Right renal cortex interstitium (tissue), 3 donors: Measurements from ENCODE around the gene CCDC66. TPM values are rescaled to one million over a fixed set of nuclear protein-coding genes. Genes with fewer than 3 reads are reported as not detected.
"Not testable (repeated sequence)": the region's sequence is repeated elsewhere in the genome, so short reads cannot be mapped to it uniquely, and the experiment has no call there.

Source experiments
- DNase-seq, 3 donors: peaks; one replicate each; pipeline ENCODE4 v3.0.0-alpha.2; 2013; ENCODE audit warnings: low read depth in 3 of 3, low spot score in 2 of 3
- polyA plus RNA-seq, 3 donors: library from polyadenylated mRNA; unstranded; fragments of 120-200 nt; gene quantifications; one replicate each; pipeline ENCODE4 v1.2.1, GENCODE V29; 2013; ENCODE audit not compliant: insufficient read length in 3 of 3

The CCDC66 gene
- 10 to 100 TPM; 29.2 to 35.1 (median 34.5) TPM for polyA plus RNA-seq

GRCh38 chr3:56556908-56557830 is at the start of gene CCDC66:
TSS of gene CCDC66 (plus strand) at chr3:56557175. CDS start at chr3:56557243, 68 bp downstream.
- peak; percentile 80 to 85 (median 80) for DNase-seq

DNA sequence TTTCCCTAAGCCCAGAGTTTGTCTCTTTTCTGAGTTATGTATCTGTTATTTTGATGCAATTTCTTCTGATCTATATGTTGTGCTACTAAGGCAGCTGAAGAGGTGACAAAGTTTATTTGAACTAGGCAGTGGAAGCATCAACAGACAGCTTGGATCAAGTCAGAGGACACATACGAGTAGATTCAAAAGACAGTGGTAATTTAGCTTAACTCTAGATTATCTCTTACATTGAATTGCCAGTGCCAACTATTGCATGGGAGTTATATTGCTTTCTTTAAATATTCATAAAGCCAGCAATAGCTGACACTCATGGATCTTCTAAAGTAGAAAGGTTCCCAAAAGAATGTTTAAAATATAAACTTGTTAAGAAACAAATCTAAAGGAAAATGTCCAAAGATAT is 37.3 kb upstream of the CCDC66 start:
- DNase-seq: no peak

GRCh38 chr3:56522374-56522773 is 34.6 kb upstream of the CCDC66 start:
- DNase-seq: no peak

DNA sequence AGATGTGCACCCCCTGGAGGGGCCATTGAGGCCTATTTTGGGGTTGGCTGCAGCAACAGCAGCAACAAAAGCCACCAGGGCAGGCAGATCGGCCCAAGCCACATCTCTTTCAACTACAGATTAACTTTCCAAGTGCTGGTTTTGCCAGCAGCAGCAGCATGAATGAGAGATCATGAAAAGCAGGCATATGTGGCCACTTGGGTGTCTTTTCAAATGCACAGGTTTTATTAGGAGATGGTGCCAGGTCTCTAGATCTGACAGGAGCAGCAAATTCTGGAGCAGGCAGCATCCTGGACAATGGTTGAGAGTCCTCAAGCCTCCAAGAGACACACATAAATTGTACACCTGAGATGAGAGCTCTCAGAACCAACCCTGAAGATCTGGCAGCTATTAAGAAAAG is 31.7 kb upstream of the CCDC66 start:
- no peak for DNase-seq

GRCh38 chr3:56536735-56537134 is 20.2 kb upstream of the CCDC66 start:
- DNase-seq: no peak

DNA sequence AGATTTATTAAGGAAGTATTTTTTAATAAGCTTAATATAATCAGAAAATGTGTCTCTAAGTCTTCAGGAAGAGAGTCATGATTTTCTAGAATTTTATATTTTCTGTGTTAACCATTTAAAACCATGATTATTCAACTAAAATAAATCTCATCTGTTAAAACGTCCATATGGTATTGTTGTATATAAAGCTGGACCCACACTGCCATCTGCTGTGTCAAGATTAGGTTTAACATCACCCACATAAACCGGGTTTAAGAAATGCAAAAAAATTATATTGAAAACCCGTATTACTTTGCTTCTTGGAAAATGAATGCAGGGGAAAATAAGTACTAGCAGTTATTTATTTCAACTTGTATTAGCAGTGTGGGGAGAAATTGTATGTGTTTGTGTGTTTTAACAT is 9.5 kb upstream of the CCDC66 start:
- DNase-seq: no peak

DNA sequence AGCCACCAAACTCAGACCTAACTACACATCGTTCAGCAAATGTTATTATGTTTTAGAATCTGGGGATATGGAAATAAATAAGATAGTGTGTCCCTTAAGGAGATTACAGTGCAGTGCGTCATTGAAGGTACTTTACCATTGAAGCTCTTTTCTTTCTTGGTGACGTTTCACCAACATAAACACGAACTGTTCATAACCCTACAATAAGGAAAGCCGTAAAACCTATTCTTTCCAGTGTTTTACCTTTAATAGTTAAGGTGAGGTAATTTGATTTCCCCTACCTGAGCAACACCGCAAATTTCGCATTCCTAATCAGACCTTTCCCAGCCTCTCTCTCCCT is 826 bp downstream of the CCDC66 start:
- no peak for DNase-seq

DNA sequence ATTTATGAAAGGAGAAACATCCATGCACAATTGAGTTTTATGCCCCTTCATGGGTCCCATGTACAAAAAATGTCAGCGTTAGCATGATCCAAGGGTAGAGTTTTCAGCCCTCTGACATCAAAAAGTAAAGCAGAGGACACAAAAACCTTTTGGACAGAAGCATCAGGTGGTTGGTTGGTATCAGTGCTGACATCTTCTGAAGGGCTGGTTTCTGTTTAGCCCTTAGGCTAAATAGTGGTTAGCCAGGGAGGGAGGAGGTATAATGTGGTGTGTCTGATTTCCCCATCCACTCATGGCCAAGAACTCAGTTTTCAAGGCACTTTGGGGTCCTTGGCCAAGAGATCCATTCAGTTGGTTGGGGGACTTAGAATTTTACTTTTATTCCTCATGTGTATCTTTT is 16.5 kb downstream of the CCDC66 start:
- DNase-seq: no peak

DNA sequence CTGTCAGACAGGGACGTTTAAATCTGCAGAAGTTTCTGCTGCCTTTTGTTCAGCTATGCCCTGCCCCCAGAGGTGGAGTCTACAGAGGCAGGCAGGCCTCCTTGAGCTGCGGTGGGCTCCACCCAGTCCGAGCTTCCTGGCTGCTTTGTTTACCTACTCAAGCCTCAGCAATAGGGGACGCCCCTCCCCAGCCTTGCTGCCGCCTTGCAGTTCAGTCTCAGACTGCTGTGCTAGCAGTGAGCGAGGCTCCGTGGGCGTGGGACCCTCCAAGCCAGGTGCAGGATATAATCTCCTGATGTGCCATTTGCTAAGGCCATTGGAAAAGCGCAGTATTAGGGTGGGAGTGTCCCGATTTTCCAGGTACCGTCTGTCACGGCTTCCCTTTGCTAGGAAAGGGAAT is 25.0 kb downstream of the CCDC66 start:
- DNase-seq: not testable (repeated sequence)

GRCh38 chr3:56584275-56584674 is 27.3 kb downstream of the CCDC66 start:
- DNase-seq: not testable (repeated sequence)

GRCh38 chr3:56590814-56591213 is 33.8 kb downstream of the CCDC66 start:
- DNase-seq: no peak

GRCh38 chr3:56591262-56591661 is 34.3 kb downstream of the CCDC66 start:
- no peak for DNase-seq

DNA sequence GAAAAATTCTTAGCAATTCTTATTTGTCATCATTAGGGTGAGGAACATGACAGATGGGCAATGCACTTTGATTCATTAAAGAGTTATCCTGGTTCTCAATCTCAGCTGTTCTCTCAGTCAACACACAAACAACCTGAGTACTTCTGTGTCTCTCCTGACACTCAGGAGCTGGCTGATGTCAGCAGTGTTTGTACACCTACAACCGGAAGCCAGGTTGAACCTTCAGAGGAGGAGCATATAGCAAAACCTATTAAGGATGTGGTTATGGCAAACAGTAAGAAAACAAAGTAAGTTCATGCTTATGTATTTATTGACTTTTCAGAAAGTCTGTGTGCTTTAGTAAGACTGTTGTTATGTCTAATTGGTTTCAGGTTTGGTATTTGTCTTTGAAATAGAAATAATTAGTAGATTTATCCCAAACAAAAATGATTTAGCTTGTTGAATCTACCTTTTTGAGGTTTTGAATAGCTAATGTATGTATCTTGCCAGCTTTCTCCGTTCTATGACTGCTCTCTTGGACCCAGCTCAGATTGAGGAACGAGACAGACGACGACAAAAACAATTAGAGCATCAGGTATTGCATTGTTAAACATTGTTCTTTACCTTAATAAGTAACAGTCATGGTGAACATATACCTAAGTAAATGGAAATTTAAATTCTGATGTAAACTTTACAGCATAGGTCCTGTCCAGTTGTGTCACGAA is 36.6 kb downstream of the CCDC66 start:
- DNase-seq: no peak

DNA sequence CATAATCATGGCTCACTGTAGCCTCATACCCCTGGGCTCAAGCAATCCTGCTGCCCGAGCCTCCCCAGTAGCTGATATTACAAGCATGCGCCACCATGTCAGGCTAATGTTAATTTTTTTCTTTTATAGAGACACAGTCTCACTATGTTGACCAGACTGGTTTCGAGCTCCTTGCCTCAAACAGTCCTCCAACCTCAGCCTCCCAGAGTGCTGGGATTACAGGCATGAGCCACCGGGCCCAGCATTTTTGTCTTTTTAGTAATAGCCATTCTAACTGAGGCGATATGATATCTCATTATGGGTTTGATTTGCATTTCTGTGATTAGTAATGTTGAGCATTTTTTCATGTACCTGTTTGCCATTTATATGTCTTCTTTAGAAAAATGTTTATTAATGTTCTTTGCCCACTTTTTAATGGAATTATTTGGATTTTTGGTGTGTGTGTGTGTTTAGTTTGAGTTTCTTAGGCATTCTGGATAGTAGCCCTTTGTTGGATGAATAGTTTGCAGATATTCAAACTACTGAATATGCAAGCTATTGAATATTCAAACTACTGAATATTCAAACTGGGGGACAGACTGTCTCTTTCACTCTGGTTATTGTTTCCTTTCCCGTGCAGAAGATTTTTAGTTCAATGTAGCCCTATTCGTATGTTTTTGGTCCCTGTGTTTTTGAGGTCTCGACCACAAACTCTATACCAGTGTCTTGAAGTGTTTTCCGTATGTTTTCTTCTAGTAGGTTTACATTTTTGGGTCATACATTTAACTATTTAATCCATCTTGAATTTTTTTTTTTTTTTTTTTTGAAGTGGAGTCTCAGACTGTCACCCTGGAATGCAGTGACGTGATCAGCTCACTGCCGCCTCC is 39.2 kb downstream of the CCDC66 start:
- DNase-seq: no peak

DNA sequence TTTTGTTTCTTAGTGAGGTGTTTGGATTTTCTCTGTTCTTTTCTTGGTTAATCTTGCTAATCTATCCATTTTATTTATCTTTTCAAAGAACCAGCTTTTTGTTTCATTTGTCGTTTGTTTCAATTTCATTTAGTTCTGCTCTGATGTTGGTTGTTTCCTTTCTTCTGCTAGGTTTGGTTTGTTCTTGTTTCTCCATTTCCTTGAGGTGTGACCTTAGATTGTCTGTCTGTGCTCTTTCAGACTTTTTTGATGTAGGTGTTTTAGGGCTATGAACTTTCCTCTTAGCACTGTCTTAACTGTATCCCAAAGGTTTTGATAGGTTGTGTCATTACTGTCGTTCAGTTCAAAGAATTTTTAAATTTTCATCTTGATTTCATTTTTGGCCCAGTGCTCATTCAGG is 51.5 kb downstream of the CCDC66 start:
- DNase-seq: not testable (repeated sequence)

- no peak for DNase-seq
Measured at GRCh38 chr3:56610669-56611335, 53.8 kb downstream of the CCDC66 start.

- DNase-seq: no peak
Measured at GRCh38 chr3:56611364-56611763, 54.4 kb downstream of the CCDC66 start.

- DNase-seq: no peak
Measured at GRCh38 chr3:56612146-56612545, 55.2 kb downstream of the CCDC66 start.

DNA sequence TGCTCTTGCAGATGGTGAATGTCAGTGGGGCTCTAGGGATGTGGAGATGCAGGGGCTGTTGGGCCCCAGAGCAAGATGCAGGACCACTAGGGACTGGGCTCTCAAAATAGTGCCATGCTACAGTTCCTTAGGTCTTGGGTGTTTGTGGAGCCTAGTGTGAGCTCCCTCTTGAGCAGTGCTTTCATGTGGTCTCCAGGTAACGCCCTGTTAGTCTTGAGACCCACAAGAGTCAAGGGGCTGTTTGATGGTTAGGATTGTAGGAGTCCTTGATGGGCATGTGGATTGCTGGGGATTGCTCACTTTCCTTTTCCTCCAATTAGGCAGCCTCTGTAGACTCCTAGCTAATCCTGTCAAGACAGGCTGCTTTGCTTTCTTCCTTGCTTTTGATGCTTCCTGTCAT is 56.0 kb downstream of the CCDC66 start:
- DNase-seq: no peak

GRCh38 chr3:56616478-56617006 is 59.6 kb downstream of the CCDC66 start:
- DNase-seq: no peak
